HG03045 (cell line): Measurements from ENCODE around the gene CCT5.
"Not testable (repeated sequence)": the region's sequence is repeated elsewhere in the genome, so short reads cannot be mapped to it uniquely, and the experiment has no call there.

Experiments
- ATAC-seq: cut with Tn5 transposase; IDR thresholded peaks from one replicate; pipeline ENCODE4 v1.9.1; 2021; ENCODE audit warnings: mild to moderate bottlenecking, moderate library complexity; ENCODE audit not compliant: unreplicated experiment

The CCT5 gene

DNA sequence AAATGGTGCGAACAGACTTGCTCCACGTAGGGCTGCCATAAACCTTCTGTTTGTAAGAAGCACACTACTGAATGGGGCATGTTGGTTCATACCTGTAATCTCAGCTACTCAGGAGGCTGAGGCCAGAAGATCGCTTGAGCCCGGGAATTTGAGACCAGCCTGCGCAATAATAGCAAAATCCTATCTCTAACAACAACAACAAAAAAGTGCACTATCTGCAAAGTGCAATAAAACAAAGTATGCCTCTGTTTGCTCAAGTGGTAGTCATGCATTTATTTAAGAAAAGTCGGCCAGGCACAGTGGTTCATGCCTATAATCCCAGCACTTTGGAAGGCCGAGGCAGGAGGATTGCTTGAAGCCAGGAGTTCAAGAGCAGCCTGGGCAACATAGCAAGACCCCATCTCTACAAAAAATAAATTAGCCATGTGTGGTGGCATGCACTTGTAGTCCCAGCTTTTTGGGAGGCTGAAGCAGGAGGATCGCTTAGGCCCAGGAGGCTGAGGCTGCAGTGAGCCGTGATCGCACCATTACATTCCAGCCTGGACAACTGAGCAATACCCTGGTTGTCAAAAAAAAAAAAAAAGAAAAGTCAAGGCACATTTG lies 5.6 kb upstream of the CCT5 start:
- ATAC-seq = no peak

DNA sequence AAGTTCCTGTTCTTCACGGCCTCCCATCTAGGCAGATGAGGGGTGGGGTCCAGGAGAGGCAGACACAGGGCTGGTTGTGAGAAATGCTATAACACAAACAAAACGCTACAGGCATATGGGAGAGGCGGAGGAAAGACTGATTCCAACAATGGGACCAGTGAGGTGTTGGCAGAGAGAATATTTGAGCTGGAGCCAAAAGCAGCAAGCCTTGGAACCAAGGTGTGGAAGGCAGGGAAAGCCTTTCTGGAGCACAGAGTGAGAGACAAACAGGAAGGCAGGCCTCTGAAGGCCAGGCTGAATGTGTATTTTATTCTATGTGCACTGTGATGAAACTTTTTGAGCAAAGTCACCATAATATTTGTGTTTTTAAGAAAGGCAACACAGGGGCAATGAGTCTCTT lies 3.3 kb upstream of the CCT5 start:
- no peak for ATAC-seq

DNA sequence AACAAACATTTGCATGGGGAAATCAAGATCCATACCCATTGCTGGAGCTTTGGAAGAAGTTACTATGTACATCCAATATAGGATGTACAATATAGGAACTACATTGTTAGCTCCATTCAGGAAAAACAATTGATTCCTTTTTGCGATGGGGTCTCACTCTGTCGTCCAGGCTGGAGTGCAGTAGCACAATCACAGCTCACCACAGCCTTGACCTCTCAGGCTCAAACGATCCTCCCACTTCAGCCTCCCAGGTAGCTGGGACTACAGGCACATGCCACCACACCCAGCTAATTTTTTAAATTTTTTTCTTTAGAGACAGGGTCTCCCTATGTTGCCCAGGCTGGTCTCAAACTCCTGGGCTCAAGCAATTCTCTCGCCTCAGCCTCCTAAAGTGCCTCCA lies 2.9 kb upstream of the CCT5 start:
- not testable (repeated sequence) for ATAC-seq

DNA sequence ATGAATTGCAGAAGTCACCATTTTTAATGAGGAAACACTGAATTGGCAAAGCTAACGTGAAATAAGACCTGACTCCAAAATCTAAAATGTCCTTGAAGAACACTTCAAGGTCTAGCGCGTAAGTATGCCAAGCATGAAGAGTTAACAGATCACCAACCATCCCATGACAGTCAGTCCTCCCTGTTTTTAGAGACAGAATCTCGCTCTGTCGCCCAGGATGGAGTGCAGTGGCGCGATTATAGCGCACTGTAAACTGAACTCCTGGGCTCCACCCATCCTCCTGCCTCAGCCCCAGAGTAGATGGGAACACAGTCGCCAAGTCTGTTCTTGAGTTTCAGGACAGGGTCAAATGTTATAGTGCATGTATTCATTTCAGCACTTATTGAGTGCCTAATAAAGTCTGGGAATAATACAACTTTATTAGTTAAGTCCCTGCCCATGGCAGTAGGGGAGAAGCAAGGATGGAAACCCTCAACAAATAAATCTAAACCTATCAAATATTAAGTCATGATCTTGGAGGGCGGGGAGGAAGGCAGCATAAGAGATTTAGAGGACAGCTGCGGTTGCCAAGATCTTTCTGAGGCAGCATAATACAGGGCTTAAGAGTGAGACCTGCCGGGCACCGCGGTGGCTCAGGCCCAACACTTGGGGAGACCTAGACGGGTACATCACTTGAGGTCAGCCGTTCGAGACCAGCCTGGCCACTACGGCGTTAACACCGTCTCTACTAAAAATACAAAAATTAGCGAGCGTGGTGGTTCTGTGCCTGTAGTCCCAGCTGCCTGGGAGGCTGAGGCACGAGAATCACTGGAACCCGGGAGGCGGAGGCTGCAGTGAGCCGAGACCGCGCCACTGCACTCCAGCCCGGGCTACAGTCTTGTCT lies 1.5 kb upstream of the CCT5 start:
- ATAC-seq = peak; percentile 1

DNA sequence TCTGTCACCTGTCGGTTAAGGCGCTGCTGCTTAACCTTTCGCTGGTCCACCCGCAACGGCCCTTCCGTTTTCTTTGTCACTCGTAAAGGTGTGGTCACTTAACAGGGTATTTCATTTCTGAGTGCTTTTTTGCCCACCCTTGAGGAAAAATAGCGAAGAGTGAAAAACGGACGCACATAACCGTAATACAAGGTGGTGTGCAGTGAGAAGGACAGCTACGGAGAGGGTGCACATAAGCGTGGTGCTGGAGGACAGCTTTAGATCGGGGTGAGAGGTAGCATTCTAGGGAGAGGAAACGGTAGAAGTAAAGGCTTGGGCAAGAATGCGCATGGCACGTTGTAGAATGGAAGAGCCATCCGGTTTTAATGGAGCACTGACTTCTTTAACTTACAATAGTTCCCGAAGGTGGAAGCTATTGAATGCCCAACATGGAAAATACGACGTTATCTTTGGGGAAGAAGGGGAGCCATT lies 761 bp downstream of the CCT5 start:
- ATAC-seq = no peak

DNA sequence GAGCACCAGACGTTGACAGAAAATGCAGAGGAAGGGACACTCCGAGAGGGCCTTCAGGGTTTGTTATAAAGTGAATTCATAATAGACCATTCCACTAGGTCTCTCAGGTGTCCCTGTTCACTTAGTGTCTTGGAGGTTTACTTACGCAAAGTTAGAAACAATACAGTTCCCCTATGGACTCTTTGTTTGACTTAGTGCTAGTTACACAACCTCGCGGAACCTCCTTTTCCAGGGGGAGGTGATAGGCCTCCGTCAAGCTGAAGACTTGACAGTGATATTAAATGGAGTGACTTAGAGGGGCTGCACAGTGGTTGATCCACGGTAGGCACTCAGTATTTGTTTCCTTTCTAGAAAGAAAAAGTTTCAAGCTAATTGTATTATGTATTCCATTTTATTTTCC lies 1.3 kb downstream of the CCT5 start:
- ATAC-seq = no peak

DNA sequence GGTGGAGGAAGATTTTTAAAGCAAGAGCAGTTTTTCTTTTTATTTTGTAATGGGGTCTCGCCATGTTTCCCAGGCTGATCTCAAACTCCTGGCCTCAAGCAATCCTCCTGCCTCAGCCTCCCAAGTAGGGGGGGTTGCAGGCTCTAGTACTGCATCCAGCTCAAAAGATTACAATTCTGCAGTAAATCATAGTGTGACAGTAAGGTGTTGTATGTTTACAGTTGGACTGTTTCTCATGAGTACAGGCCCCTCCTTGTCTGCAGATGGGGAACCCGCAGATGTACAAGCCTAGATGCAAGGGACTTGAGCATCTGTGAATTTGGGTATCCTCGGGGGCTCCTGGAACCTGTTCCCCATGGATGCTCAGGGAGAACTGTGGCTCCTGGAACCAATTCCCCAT lies 3.3 kb downstream of the CCT5 start:
- ATAC-seq = no peak

DNA sequence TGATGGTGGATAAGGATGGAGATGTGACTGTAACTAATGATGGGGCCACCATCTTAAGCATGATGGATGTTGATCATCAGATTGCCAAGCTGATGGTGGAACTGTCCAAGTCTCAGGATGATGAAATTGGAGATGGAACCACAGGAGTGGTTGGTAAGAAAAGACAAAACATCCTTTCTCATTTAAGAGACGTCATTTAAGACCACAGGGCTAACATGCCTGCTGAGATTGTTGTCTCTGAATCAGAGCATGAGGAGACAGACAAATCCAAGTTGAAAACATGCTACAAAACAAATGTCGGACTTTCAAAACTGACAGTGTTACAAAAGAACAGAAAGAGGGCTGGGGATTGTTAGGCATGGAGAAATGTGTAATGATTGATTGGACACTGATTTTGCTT lies 4.6 kb downstream of the CCT5 start:
- ATAC-seq = no peak

DNA sequence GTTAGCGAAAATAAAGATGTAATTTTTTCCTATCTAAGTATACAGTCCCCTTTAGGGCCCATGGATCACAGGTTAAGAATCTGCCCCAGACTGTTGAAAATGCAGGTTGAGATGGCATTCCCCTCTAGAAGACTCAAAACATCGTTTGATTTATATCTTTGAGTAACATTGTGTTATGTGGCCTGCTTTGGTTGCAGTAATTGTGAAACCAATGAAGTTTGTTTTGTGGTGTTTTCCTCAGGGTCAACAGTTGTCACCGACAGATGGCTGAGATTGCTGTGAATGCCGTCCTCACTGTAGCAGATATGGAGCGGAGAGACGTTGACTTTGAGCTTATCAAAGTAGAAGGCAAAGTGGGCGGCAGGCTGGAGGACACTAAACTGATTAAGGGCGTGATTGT lies 7.8 kb downstream of the CCT5 start:
- ATAC-seq = no peak

DNA sequence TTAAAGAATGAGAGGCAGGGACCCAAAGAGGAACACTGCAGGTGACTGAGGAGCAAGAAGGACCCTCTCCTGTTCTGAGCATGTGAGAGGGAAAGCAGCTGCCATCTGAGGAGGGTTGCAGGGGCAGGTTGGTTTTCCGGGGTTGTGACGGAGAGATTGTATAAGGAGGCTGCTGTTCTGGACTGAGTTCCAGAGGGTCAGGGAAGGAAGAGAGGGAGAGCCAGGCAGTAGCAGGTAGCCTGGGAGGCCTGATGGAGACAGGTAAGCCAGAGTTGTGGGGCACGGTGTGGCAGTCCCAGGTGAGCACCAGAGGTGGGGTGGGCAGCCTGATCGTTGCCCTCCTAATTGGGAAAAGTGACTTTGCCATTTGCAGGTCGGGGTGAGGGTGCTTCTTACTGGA lies 9.8 kb downstream of the CCT5 start:
- no peak for ATAC-seq

DNA sequence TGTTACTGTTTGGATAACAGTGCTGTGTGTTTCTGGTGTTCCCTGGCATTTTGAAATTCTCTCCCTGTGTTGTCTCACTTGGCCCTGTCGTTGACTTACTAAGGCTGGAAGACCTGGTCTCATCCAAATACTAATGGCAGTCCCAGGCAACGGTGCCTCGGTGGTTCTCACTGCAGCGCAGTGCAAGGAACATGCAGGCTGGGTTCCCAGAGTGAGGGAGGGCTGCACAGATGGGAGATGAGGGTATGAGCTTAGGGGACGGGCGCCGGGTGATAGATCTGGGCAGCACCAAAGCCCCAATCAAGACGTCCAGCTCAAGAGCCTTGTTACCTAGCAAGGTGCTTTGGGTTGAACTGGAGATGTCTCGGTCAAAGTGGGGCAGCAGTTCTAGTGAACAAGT lies 11.0 kb downstream of the CCT5 start:
- no peak for ATAC-seq

DNA sequence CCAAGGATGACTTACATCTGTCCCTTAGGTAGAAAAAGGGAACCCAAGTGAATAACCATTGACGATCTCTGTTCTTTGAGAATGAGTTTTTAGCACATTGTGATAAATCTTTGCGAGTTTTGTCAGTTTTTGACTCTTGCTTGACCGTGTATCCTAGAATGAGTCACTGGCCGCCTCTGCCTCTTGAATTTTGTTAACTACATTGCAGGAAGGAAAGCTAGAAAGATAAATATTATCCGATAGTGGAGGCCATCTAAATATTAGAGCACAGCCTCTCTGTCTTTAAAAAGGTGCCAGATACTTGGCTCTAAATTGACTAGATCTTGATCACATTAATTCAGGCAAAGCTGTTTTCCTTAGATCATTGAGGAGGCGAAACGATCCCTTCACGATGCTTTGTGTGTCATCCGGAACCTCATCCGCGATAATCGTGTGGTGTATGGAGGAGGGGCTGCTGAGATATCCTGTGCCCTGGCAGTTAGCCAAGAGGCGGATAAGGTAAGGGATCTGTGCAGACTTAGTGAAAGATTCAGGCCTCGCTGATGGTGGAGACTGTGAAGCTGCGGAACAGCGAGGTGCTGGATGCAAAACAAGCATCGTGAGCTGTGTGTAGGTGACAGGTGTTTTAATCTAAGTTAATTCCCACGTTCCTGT lies 12.2 kb downstream of the CCT5 start:
- ATAC-seq = no peak

DNA sequence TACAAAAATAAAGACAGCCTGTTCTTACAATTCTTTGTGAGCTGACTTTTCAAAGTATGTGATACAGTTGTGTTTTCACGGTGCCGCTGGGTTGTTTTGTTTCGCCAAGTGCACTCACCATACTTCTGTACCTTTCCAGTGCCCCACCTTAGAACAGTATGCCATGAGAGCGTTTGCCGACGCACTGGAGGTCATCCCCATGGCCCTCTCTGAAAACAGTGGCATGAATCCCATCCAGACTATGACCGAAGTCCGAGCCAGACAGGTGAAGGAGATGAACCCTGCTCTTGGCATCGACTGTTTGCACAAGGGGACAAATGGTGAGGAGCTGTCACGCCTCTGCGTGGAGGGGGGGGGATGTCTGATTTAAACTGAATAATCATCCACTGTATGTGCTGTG lies 12.9 kb downstream of the CCT5 start:
- ATAC-seq = no peak

DNA sequence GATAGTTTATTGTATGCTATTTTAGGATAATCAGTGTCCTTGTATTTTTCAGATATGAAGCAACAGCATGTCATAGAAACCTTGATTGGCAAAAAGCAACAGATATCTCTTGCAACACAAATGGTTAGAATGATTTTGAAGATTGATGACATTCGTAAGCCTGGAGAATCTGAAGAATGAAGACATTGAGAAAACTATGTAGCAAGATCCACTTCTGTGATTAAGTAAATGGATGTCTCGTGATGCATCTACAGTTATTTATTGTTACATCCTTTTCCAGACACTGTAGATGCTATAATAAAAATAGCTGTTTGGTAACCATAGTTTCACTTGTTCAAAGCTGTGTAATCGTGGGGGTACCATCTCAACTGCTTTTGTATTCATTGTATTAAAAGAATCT lies 14.5 kb downstream of the CCT5 start:
- ATAC-seq = no peak

DNA sequence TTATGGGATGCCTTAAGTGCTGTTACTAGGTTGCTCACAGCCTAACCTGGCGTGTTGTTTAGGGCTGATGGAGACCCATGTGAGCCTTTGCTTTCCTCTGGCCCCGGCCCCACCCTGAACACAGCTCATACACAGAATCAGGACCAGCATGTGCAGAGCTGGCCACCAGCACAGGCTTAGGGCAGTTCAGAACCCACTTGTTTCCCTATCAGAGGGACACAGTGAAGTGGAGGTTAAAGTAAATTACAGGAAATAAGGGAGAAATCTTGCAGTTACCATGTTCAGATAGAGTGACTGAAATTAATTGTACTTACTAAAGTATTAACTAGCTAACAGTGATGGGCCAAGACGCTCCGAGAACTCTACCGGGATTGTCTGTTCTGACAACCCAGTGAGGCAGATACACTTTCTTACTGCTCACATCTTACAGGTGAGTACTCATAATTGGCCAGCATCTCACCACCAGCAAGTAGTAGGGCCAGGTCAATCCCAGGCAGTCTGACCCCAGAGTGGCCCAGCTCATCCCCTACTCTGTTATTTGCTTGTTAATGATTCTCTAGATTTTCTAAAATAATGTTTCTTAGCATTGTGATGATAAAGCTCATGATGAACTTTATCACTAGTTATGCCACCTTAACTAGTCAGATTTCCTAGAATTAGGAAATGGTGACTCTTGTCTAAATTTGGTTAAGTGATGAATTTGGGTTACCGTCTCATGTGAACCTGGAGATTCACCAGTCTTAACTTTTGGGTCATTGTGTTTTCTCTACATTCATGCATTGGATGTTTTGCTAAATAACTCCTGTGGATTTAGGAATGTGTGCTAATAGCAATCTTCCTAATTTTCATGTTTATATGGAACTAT lies 15.4 kb downstream of the CCT5 start:
- ATAC-seq = no peak

DNA sequence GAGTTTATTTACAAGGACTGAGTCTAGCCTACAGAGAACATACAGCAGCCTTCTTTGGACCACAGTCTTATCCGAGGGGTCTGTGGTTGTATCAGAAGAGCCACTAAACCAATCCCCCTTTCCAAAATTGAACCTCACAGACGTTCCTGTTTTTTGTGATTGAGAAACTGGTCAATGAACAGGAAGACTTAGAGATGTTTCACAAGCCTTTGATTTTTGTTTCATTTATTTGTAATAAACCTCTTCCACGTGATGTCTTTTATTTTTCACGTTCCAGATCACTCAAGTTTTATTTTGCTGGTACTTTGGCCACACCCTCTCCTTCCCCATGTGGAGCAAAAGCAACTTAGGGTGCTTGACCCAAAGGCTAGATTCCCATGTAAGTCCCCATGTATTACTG lies 16.1 kb downstream of the CCT5 start:
- ATAC-seq = no peak

DNA sequence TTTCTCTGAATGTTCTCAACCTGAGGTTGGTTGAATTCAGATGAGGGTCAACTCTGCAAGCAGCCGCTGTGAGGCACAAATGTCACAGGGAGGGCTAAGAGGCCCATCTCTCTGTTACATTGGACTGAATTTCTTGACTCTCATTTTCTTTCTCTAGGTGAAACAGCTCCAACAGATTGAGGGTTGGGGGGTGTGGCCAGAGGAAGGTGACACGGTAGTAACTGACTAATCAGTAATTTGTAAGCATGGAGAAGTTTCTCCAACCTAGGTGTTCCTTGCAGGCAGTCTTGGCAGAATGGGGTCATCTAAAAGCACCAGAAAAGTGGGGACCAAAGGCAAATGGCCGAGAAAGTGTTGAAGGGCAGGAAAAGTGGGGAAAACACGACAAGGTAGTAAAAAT lies 16.8 kb downstream of the CCT5 start:
- no peak for ATAC-seq

DNA sequence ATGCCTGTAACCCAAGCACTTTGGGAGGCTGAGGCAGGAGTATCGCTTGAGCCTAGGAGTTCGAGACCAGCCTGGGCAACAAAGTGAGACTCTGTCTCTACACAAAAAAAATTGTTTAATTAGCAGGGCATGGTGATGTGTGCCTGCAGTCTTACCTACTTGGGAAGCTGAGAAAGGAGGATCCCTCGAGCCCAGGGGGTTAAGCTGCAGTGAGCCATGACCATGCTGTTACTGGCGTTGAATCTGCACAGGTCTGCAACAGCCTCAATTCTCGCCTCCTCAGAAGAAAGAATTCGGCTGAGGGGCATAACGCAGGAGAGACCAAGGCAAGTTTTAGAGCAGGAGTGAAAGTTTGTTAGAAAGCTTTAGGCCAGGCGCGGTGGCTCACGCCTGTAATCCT lies 18.0 kb downstream of the CCT5 start:
- ATAC-seq = no peak

DNA sequence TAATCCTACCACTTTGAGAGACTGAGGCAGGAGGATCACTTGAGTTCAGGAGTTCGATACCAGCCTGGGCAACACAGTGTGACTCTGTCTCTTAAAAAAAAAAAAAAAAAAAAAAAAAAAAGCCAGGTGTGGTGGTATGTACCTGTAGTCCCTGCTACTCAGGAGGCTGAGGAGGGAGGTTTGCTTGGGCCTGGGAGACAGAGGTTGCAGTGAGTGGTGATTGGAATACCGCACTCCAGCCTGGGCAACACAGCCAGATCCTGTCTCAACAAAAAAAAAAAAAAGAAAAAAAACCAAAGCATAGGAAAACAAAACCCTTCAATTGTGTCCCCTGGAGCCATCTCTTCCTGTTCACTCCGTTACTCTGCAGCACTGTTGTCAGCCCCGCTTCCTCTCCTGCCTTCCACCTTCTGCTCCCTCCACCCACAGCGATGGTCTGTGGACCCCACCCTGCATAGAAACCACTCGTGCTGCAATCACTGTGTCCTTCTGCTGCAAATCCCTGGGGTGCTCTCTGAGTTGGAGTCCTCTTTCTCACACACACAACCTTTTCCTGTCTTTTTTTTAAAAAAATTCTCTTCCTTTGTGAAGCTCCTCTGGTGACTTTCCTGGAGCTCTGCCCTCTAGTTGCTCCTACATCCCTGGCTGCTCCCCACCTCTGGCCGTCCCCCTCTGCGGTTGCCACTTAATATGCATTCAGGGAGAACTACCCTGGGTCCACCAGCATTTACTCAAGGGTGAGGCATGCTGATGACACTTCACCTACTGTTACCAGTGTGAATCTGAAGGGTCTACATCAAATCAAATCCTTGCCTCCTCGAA lies 22.2 kb downstream of the CCT5 start:
- no peak for ATAC-seq

DNA sequence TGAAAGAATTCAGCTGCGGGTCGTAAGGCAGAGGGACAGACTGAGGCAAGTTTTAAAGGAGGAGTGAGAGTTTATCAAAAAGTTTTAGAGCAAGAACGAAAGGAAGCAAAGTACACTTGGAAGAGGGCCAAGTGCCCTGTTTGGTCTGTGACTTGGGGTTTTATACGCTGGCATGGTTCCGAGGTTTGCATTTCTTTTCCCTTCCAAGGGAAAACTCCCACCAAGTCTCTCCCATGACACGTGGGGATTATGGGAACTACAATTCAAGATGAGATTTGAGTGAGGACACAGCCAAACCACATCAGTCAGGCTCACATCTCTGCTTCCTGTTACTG lies 22.8 kb downstream of the CCT5 start:
- not testable (repeated sequence) for ATAC-seq
